Thyroid gland (tissue), 4 donors: ENCODE results near the gene THBS4.

Experiments
- CTCF ChIP-seq, 6 experiments: fragments of 200-600 bp in 3 of 6; fragments of 450-650 bp in 3 of 6; sonication (generic) in 3 of 6; IDR thresholded peaks; one replicate each; pipeline ENCODE4 v1.5.1; 2016 to 2019; ENCODE audit warnings: antibody characterized with exemption in 6 of 6, mild to moderate bottlenecking in 2 of 6, inconsistent platforms in 1 of 6, moderate library complexity in 1 of 6
- POLR2A ChIP-seq, 2 donors: fragments of 450-650 bp; IDR thresholded peaks; one replicate each; pipeline ENCODE4 v1.6.1; 2017; ENCODE audit warnings: antibody characterized with exemption in 2 of 2, mild to moderate bottlenecking in 2 of 2, moderate library complexity in 1 of 2

DNA sequence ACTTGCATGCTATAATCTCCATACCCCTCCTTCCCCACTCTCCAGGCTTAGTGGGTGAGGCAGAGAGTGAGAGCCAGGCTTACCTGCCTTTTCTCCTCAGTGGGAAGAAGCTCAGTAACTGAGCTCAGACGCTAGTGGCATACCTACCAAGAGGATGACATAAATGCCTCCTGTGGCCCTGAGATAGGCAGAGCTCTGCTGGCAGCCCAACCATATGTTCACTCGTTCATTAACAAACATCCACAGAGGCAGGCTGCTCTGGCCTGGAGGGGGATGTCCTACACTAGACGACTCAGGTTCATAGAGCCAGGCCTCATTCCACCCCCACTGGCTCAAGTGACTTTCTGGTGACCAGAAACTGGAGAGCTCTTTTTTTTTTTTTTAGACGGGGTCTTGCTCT, 81.3 kb downstream of the THBS4 start:
- TF ChIP-seq CTCF (IDR thresholded peaks at IDR 0.05) (no peak), POLR2A (IDR thresholded peaks at IDR 0.05) (no peak)
